Stomach smooth muscle (tissue), 2 donors: ENCODE results near the gene MLXIPL.
"Not testable (repeated sequence)": the region's sequence is repeated elsewhere in the genome, so short reads cannot be mapped to it uniquely, and the experiment has no call there.

Experiments
- H3K27ac ChIP-seq: one replicate; pipeline ENCODE4 v1.7.0; 2013; ENCODE audit warnings: mild to moderate bottlenecking, low read length, inconsistent platforms
- H3K27me3 ChIP-seq, 2 donors: one replicate each; pipeline ENCODE4 v1.7.0; 2013; ENCODE audit warnings: low read length in 2 of 2; ENCODE audit not compliant: insufficient read depth in 2 of 2, control insufficient read depth in 1 of 2
- H3K36me3 ChIP-seq, 2 donors: one replicate each; pipeline ENCODE4 v1.7.0; 2013; ENCODE audit warnings: low read length in 2 of 2; ENCODE audit not compliant: control insufficient read depth in 2 of 2, insufficient read depth in 2 of 2
- H3K4me1 ChIP-seq: one replicate; pipeline ENCODE4 v1.7.0; 2013; ENCODE audit warnings: low read length; ENCODE audit not compliant: control insufficient read depth, insufficient read depth
- H3K4me3 ChIP-seq, 2 donors: one replicate each; pipeline ENCODE4 v1.7.0; 2013; ENCODE audit warnings: low read length in 2 of 2
- H3K9ac ChIP-seq, 2 donors: one replicate each; pipeline ENCODE4 v1.7.0; 2013; ENCODE audit warnings: low read length in 2 of 2, mild to moderate bottlenecking in 1 of 2
- H3K9me3 ChIP-seq, 2 donors: one replicate each; pipeline ENCODE4 v1.7.0; 2013; ENCODE audit warnings: low read length in 2 of 2; ENCODE audit not compliant: control insufficient read depth in 2 of 2
- donor health status: healthy.
- donor health status: Pancreatic carcinoma.

MLXIPL gene

GRCh38 chr7:73611017-73611555, 13.2 kb downstream of the MLXIPL start:
- Histone ChIP-seq H3K27me3 (peaks cover 22 to 27% of the 10 kb centered on the region in 2 donors), H3K9me3 (no peaks in the 10 kb centered on the region), H3K9ac (no peak overlapping the region), H3K27ac (no peak overlapping the region), H3K36me3 (no peaks in the 10 kb centered on the region), H3K4me1 (peaks cover 2% of the 10 kb centered on the region), H3K4me3 (no peak overlapping the region)

DNA sequence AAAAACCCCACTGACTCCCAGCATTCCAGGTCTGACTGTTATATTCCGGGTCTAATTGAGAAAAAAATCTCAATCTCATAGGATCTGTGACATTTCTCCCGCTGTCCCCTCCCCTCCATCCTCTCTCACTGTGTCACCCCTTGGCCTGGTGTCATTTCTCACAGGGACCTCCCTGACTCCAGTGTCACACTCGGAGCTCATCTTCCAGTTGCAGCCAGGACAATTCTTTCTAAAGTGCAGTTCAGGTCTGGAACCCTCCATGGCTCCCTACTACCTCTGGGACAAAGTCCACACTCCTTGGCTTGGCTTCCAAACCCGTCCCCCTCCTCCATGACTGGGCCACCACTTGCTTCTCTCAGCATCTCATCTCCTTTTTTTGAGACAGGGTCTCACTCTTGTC, 14.2 kb downstream of the MLXIPL start:
- Histone ChIP-seq H3K9me3 (no peaks in the 10 kb centered on the region), H3K9ac (no peak overlapping the region), H3K27ac (no peak overlapping the region), H3K27me3 (peaks cover 22 to 25% of the 10 kb centered on the region in 2 donors), H3K4me1 (peaks cover 1% of the 10 kb centered on the region), H3K4me3 (no peak overlapping the region), H3K36me3 (no peaks in the 10 kb centered on the region)

- H3K9ac ChIP-seq, H3K27ac ChIP-seq, H3K36me3 ChIP-seq, H3K4me3 ChIP-seq, H3K9me3 ChIP-seq, H3K4me1 ChIP-seq: not testable (repeated sequence)
- peaks cover 10 to 11% of the 10 kb centered on the region in 2 donors for H3K27me3 ChIP-seq
Observed at GRCh38 chr7:73607692-73607983, 16.7 kb downstream of the MLXIPL start.

GRCh38 chr7:73606801-73607691, 17.3 kb downstream of the MLXIPL start:
- no peaks in the 10 kb centered on the region for H3K9me3 ChIP-seq
- H3K27me3 ChIP-seq = peaks cover 9 to 10% of the 10 kb centered on the region in 2 donors
- peak overlapping the region in 1 of 2 donors; percentile 35 for H3K4me3 ChIP-seq
- H3K36me3 ChIP-seq = no peaks in the 10 kb centered on the region
- no peak overlapping the region for H3K9ac ChIP-seq
- H3K4me1 ChIP-seq = no peaks in the 10 kb centered on the region
- H3K27ac ChIP-seq = no peak overlapping the region

DNA sequence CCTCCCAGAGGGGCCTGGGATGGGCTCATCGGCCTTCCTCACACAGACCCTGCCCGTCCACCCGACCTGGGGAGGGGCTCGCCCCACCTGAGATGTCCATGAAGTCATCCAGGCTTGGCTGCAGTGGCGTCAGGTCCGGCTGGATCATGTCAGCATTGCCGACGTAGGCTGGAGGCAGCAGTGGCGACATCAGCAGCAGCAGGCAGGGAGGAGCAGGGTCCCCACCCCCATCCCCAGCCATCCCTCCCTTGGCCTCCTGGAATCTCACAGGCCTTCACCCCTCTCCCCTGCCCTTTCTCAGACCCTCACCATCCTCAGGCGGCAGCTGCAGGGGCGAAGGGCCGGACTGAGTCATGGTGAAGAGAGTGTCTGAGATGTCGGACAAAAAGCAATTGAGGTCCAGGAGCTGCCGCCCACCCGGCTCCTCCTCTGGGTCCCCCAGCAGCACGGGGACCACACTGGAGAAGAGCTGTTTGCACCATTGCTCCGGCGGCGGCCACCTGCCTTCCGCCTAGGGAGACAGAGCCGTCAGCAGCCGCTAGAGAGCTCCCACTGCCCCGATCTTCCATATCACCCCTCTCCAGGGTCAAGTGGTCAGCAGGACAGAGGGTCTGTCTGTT, 18.6 kb downstream of the MLXIPL start:
- Histone ChIP-seq H3K4me3 (no peak overlapping the region), H3K27ac (no peak overlapping the region), H3K9me3 (no peaks in the 10 kb centered on the region), H3K36me3 (no peaks in the 10 kb centered on the region), H3K9ac (no peak overlapping the region), H3K4me1 (no peaks in the 10 kb centered on the region), H3K27me3 (peaks cover 9% of the 10 kb centered on the region in 2 donors)

- H3K9me3 ChIP-seq = no peaks in the 10 kb centered on the region
- H3K4me3 ChIP-seq = no peak overlapping the region
- no peak overlapping the region for H3K27ac ChIP-seq
- H3K27me3 ChIP-seq = peaks cover 6 to 13% of the 10 kb centered on the region in 2 donors
- H3K9ac ChIP-seq = no peak overlapping the region
- no peaks in the 10 kb centered on the region for H3K36me3 ChIP-seq
- H3K4me1 ChIP-seq = no peaks in the 10 kb centered on the region
Observed at GRCh38 chr7:73602721-73603651, 21.3 kb downstream of the MLXIPL start.

GRCh38 chr7:73599916-73600315, 24.4 kb downstream of the MLXIPL start:
- no peak overlapping the region for H3K27ac ChIP-seq
- no peak overlapping the region for H3K9ac ChIP-seq
- H3K27me3 ChIP-seq = peaks cover 0 to 4% of the 10 kb centered on the region in 2 donors
- H3K4me3 ChIP-seq = no peak overlapping the region
- no peaks in the 10 kb centered on the region for H3K36me3 ChIP-seq
- no peaks in the 10 kb centered on the region for H3K9me3 ChIP-seq
- H3K4me1 ChIP-seq = no peaks in the 10 kb centered on the region

GRCh38 chr7:73599151-73599882, 25.0 kb downstream of the MLXIPL start:
- Histone ChIP-seq H3K4me3 (no peak overlapping the region), H3K9me3 (no peaks in the 10 kb centered on the region), H3K4me1 (no peaks in the 10 kb centered on the region), H3K27me3 (peaks cover 0 to 4% of the 10 kb centered on the region in 2 donors), H3K36me3 (no peaks in the 10 kb centered on the region), H3K9ac (no peak overlapping the region), H3K27ac (no peak overlapping the region)

GRCh38 chr7:73597978-73598782, 26.1 kb downstream of the MLXIPL start:
- H3K9me3 ChIP-seq = no peaks in the 10 kb centered on the region
- H3K4me3 ChIP-seq = no peak overlapping the region
- peaks cover 0 to 4% of the 10 kb centered on the region in 2 donors for H3K27me3 ChIP-seq
- no peaks in the 10 kb centered on the region for H3K36me3 ChIP-seq
- H3K4me1 ChIP-seq = no peaks in the 10 kb centered on the region
- H3K27ac ChIP-seq = no peak overlapping the region
- H3K9ac ChIP-seq = no peak overlapping the region
